ENCODE results near the gene RIPOR1.

The RIPOR1 gene

GRCh38 chr16:67571981-67572431, 43.4 kb downstream of the RIPOR1 start:
- Mint-ChIP-seq H3K36me3 (ENCODE audit: low read depth) (peaks cover 20% of the 10 kb centered on the region), H3K4me3 (no peak overlapping the region), H3K9me3 (no peaks in the 10 kb centered on the region), H3K27me3 (ENCODE audit: low read depth) (no peaks in the 10 kb centered on the region), H3K4me1 (ENCODE audit: low read depth) (peaks cover 8% of the 10 kb centered on the region), H3K27ac (no peak overlapping the region)

GRCh38 chr16:67579686-67580085, 51.1 kb downstream of the RIPOR1 start:
- no peaks in the 10 kb centered on the region for H3K9me3 Mint-ChIP-seq
- peaks cover 14% of the 10 kb centered on the region for H3K36me3 Mint-ChIP-seq (ENCODE audit: low read depth)
- no peak overlapping the region for H3K27ac Mint-ChIP-seq
- H3K4me3 Mint-ChIP-seq = no peak overlapping the region
- H3K27me3 Mint-ChIP-seq (ENCODE audit: low read depth) = no peaks in the 10 kb centered on the region
- peaks cover 6% of the 10 kb centered on the region for H3K4me1 Mint-ChIP-seq (ENCODE audit: low read depth)

GRCh38 chr16:67580202-67580601, 51.6 kb downstream of the RIPOR1 start:
- peaks cover 14% of the 10 kb centered on the region for H3K36me3 Mint-ChIP-seq (ENCODE audit: low read depth)
- H3K27me3 Mint-ChIP-seq (ENCODE audit: low read depth) = no peaks in the 10 kb centered on the region
- H3K27ac Mint-ChIP-seq = no peak overlapping the region
- no peaks in the 10 kb centered on the region for H3K9me3 Mint-ChIP-seq
- H3K4me3 Mint-ChIP-seq = no peak overlapping the region
- peaks cover 6% of the 10 kb centered on the region for H3K4me1 Mint-ChIP-seq (ENCODE audit: low read depth)

GRCh38 chr16:67593288-67593687, 64.7 kb downstream of the RIPOR1 start:
- Mint-ChIP-seq H3K9me3 (no peaks in the 10 kb centered on the region), H3K4me3 (no peak overlapping the region), H3K4me1 (ENCODE audit: low read depth) (peaks cover 24% of the 10 kb centered on the region), H3K27ac (no peak overlapping the region), H3K27me3 (ENCODE audit: low read depth) (no peaks in the 10 kb centered on the region), H3K36me3 (ENCODE audit: low read depth) (peaks cover 15% of the 10 kb centered on the region)

GRCh38 chr16:67593701-67594100, 65.1 kb downstream of the RIPOR1 start:
- Mint-ChIP-seq H3K4me1 (ENCODE audit: low read depth) (peaks cover 24% of the 10 kb centered on the region), H3K9me3 (no peaks in the 10 kb centered on the region), H3K4me3 (no peak overlapping the region), H3K36me3 (ENCODE audit: low read depth) (peaks cover 17% of the 10 kb centered on the region), H3K27ac (no peak overlapping the region), H3K27me3 (ENCODE audit: low read depth) (no peaks in the 10 kb centered on the region)

GRCh38 chr16:67594256-67594915, 65.8 kb downstream of the RIPOR1 start:
- no peak overlapping the region for H3K4me3 Mint-ChIP-seq
- H3K27ac Mint-ChIP-seq = no peak overlapping the region
- H3K27me3 Mint-ChIP-seq (ENCODE audit: low read depth) = no peaks in the 10 kb centered on the region
- no peaks in the 10 kb centered on the region for H3K9me3 Mint-ChIP-seq
- peaks cover 16% of the 10 kb centered on the region for H3K36me3 Mint-ChIP-seq (ENCODE audit: low read depth)
- peaks cover 24% of the 10 kb centered on the region for H3K4me1 Mint-ChIP-seq (ENCODE audit: low read depth)

- H3K9me3 Mint-ChIP-seq = no peaks in the 10 kb centered on the region
- no peaks in the 10 kb centered on the region for H3K27me3 Mint-ChIP-seq (ENCODE audit: low read depth)
- no peak overlapping the region for H3K4me3 Mint-ChIP-seq
- H3K27ac Mint-ChIP-seq = peak overlapping the region; percentile 42
- peaks cover 17% of the 10 kb centered on the region for H3K36me3 Mint-ChIP-seq (ENCODE audit: low read depth)
- H3K4me1 Mint-ChIP-seq (ENCODE audit: low read depth) = peaks cover 27% of the 10 kb centered on the region
These were observed 66.3 kb downstream of the RIPOR1 start for GRCh38 chr16:67594956-67595355.

All from T-helper 1 cell treated with Interleukin-12 subunit alpha and Interleukin-12 subunit beta and Interleukin-4 antibody, amounts not matched to agents 30 μg/mL and 1 μg/mL, for 36 hours (primary cell).